ENCODE data around the gene MED8. TPM values are rescaled to one million over a fixed set of nuclear protein-coding genes. Genes with fewer than 3 reads are reported as not detected.

Gene MED8
- total RNA-seq, 4 donors from 2014 or later, result 27.6 to 34.1 (median 32.0) TPM

- peaks cover 3 to 9% (median 7%) of the 10 kb centered on the region in 4 donors for H3K36me3 ChIP-seq
- no peak for DNase-seq (ENCODE audit: extremely low spot score)
- no peak overlapping the region for H3K4me3 ChIP-seq
- no peak overlapping the region for H3K27ac ChIP-seq (replicated peaks in 1 of 4)
- WGBS, result 97% methylated on average over 3 of the region's 3 CpGs
- H3K4me1 ChIP-seq, result peaks cover 0 to 11% (median 8%) of the 10 kb centered on the region in 4 donors
- no peaks in the 10 kb centered on the region for H3K9me3 ChIP-seq
- TF ChIP-seq EP300 (IDR thresholded peaks at IDR 0.05) (no peak), POLR2A (IDR thresholded peaks at IDR 0.05; ENCODE audit: low read depth) (no peak), POLR2AphosphoS5 (IDR thresholded peaks at IDR 0.05) (no peak)
- TF ChIP-seq, protein P1, sequence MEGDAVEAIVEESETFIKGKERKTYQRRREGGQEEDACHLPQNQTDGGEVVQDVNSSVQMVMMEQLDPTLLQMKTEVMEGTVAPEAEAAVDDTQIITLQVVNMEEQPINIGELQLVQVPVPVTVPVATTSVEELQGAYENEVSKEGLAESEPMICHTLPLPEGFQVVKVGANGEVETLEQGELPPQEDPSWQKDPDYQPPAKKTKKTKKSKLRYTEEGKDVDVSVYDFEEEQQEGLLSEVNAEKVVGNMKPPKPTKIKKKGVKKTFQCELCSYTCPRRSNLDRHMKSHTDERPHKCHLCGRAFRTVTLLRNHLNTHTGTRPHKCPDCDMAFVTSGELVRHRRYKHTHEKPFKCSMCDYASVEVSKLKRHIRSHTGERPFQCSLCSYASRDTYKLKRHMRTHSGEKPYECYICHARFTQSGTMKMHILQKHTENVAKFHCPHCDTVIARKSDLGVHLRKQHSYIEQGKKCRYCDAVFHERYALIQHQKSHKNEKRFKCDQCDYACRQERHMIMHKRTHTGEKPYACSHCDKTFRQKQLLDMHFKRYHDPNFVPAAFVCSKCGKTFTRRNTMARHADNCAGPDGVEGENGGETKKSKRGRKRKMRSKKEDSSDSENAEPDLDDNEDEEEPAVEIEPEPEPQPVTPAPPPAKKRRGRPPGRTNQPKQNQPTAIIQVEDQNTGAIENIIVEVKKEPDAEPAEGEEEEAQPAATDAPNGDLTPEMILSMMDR (IDR thresholded peaks at IDR 0.05), result no peak
- intact Hi-C loops (cut with DNase I), result no loop called here
- H3K27me3 ChIP-seq, result no peaks in the 10 kb centered on the region
Observed at GRCh38 chr1:43398227-43398626, 8.6 kb upstream of the MED8 start.

DNA sequence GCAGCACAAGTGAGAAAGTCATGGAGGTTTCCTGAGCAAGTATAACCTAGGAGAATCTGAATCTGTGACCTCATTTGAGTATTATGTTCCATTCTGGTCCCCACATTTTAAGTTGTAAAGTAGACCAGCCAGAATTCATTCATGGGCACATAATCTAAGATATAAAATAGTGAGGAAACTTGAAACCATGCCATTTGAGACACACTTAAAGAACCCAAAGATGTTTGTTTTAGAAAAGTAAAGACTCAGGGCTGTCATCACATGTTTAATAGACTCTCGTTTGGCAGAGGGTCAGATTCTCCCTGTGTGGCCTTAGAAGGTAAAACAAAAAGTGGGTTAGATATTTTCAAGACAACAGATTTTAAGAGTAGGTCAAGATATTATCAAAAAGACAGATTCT lies 6.5 kb upstream of the MED8 start:
- Histone ChIP-seq H3K36me3 (peaks cover 0 to 5% (median 0%) of the 10 kb centered on the region in 4 donors), H3K27ac (replicated peaks in 1 of 4) (no peak overlapping the region), H3K27me3 (no peaks in the 10 kb centered on the region), H3K4me1 (peaks cover 3 to 17% (median 14%) of the 10 kb centered on the region in 4 donors), H3K4me3 (no peak overlapping the region), H3K9me3 (no peaks in the 10 kb centered on the region)
- no peak for DNase-seq (ENCODE audit: extremely low spot score)
- intact Hi-C loops (cut with DNase I), result no loop called here
- TF ChIP-seq POLR2AphosphoS5 (IDR thresholded peaks at IDR 0.05), result no peak
- 38% methylated on average over 1 of the region's 1 CpG for WGBS

DNA sequence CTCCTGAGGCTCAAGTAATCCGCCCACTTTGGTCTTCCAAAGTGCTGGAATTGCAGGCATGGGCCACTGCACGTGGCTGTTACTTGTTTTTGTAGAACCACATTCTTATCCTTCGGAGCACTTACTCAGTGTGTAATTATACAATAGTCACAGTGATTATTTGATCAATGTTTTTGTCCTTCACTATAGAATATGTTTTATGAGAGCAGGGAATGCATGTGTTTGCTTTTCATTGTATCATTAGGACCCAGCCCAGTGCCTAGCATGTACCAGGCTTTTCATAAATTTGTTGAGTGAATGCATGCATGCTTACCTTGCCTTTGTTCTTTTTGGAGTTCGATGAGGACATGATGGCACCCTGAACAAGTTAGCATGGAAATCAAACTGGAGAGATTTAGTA lies 5.9 kb upstream of the MED8 start:
- intact Hi-C loops (cut with DNase I), result no loop called here
- H3K27ac ChIP-seq (replicated peaks in 1 of 4), result no peak overlapping the region
- H3K9me3 ChIP-seq, result no peaks in the 10 kb centered on the region
- peaks cover 0 to 5% (median 0%) of the 10 kb centered on the region in 4 donors for H3K36me3 ChIP-seq
- WGBS, result 91% methylated on average over 4 of the region's 4 CpGs
- no peak for DNase-seq (ENCODE audit: extremely low spot score)
- TF ChIP-seq POLR2AphosphoS5 (IDR thresholded peaks at IDR 0.05) (no peak), POLR2A (IDR thresholded peaks at IDR 0.05; ENCODE audit: low read depth) (no peak), EP300 (IDR thresholded peaks at IDR 0.05) (no peak)
- TF ChIP-seq, protein P1 (IDR thresholded peaks at IDR 0.05), result no peak
- no peak overlapping the region for H3K4me3 ChIP-seq
- H3K27me3 ChIP-seq, result no peaks in the 10 kb centered on the region
- H3K4me1 ChIP-seq, result peaks cover 8 to 23% (median 19%) of the 10 kb centered on the region in 4 donors

DNA sequence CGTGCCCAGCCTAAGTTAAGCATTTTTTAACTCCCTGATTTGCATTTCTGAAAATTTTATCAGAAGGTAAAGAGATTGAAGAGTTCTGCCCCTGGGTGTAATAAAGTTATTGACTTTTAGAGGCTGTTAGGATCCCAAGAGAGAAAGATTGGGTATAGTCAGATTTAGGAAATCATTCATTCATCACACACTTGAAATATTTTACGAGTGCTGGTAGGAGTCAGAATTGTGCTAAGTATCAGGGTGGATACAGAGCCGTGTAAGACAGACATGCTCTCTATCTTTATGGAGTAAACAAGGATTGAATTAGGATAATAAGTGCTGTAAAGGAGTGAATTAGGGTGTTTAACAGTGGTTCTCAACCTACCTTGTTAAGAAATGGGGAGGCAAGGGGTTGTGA lies 3.1 kb upstream of the MED8 start:
- H3K4me3 ChIP-seq, result no peak overlapping the region
- no peaks in the 10 kb centered on the region for H3K27me3 ChIP-seq
- no peak for TF ChIP-seq EP300 (IDR thresholded peaks at IDR 0.05)
- TF ChIP-seq POLR2A (IDR thresholded peaks at IDR 0.05; ENCODE audit: low read depth), result no peak
- TF ChIP-seq, protein P1 (IDR thresholded peaks at IDR 0.05), result no peak
- no peak for TF ChIP-seq POLR2AphosphoS5 (IDR thresholded peaks at IDR 0.05)
- H3K4me1 ChIP-seq, result peaks cover 24 to 41% (median 38%) of the 10 kb centered on the region in 4 donors
- peaks cover 0 to 5% (median under 1%) of the 10 kb centered on the region in 4 donors for H3K36me3 ChIP-seq
- H3K9me3 ChIP-seq, result no peaks in the 10 kb centered on the region
- no peak for DNase-seq (ENCODE audit: extremely low spot score)
- whole genome bisulfite sequencing, result 81% methylated on average over 3 of the region's 3 CpGs
- intact Hi-C loops (cut with DNase I), result no loop called here
- no peak overlapping the region for H3K27ac ChIP-seq (replicated peaks in 1 of 4)

GRCh38 chr1:43388613-43389012 lies 987 bp downstream of the MED8 start:
- no peaks in the 10 kb centered on the region for H3K9me3 ChIP-seq
- H3K36me3 ChIP-seq, result peaks cover 32 to 41% (median 37%) of the 10 kb centered on the region in 4 donors
- no peak overlapping the region for H3K27ac ChIP-seq (replicated peaks in 1 of 4)
- WGBS, result 54% methylated on average over 3 of the region's 3 CpGs
- peak overlapping the region; percentile 81 to 92 (median 89) for H3K4me3 ChIP-seq
- peaks cover 24 to 40% (median 30%) of the 10 kb centered on the region in 4 donors for H3K4me1 ChIP-seq
- no peaks in the 10 kb centered on the region for H3K27me3 ChIP-seq
- no peak for DNase-seq (ENCODE audit: extremely low spot score)
- no peak for TF ChIP-seq POLR2AphosphoS5 (IDR thresholded peaks at IDR 0.05)
- no peak for TF ChIP-seq EP300 (IDR thresholded peaks at IDR 0.05)
- TF ChIP-seq POLR2A (IDR thresholded peaks at IDR 0.05; ENCODE audit: low read depth), result no peak
- TF ChIP-seq, protein P1 (IDR thresholded peaks at IDR 0.05), result no peak
- intact Hi-C loops (cut with DNase I), result no loop called here
